Astrocyte of the hippocampus (primary cell): Measurements from ENCODE around the gene GSK3B.
"Not testable (repeated sequence)": the region's sequence is repeated elsewhere in the genome, so short reads cannot be mapped to it uniquely, and the experiment has no call there.

Experiments
- DNase-seq: peaks from one replicate; pipeline ENCODE4 v3.0.0; 2011; ENCODE audit warnings: low read depth, low spot score

Gene GSK3B

GRCh38 chr3:119937229-119937628 lies 157.0 kb downstream of the GSK3B start:
- peak; percentile 51 for DNase-seq

- no peak for DNase-seq
These were observed 160.0 kb downstream of the GSK3B start for GRCh38 chr3:119934249-119934648.

GRCh38 chr3:119933207-119933606 lies 161.0 kb downstream of the GSK3B start:
- no peak for DNase-seq

GRCh38 chr3:119930286-119930685 lies 164.0 kb downstream of the GSK3B start:
- DNase-seq, result no peak

GRCh38 chr3:119927190-119927589 lies 167.1 kb downstream of the GSK3B start:
- DNase-seq, result no peak

GRCh38 chr3:119924111-119925094 lies 169.8 kb downstream of the GSK3B start:
- DNase-seq, result no peak

- DNase-seq, result no peak
These were observed 175.0 kb downstream of the GSK3B start for GRCh38 chr3:119918992-119919933.

- DNase-seq, result no peak
These were observed 181.2 kb downstream of the GSK3B start for GRCh38 chr3:119913021-119913420.

GRCh38 chr3:119912220-119912619 lies 182.0 kb downstream of the GSK3B start:
- DNase-seq, result no peak

GRCh38 chr3:119911748-119912147 lies 182.5 kb downstream of the GSK3B start:
- DNase-seq, result peak; percentile 32

GRCh38 chr3:119902061-119902460 lies 192.2 kb downstream of the GSK3B start:
- no peak for DNase-seq

- no peak for DNase-seq
These were observed 193.1 kb downstream of the GSK3B start for GRCh38 chr3:119901148-119901547.

- no peak for DNase-seq
These were observed 195.1 kb downstream of the GSK3B start for GRCh38 chr3:119899192-119899511.

GRCh38 chr3:119898478-119899191 lies 195.6 kb downstream of the GSK3B start:
- DNase-seq, result no peak

- no peak for DNase-seq
These were observed 200.1 kb downstream of the GSK3B start for GRCh38 chr3:119894195-119894594.

- no peak for DNase-seq
These were observed 200.5 kb downstream of the GSK3B start for GRCh38 chr3:119893769-119894168.

- DNase-seq, result peak; percentile 83
These were observed 202.1 kb downstream of the GSK3B start for GRCh38 chr3:119891944-119892721.

GRCh38 chr3:119888681-119889080 lies 205.6 kb downstream of the GSK3B start:
- not testable (repeated sequence) for DNase-seq

GRCh38 chr3:119885746-119886530 lies 208.3 kb downstream of the GSK3B start:
- DNase-seq, result peak; percentile 16

GRCh38 chr3:119884161-119884557 lies 210.1 kb downstream of the GSK3B start:
- no peak for DNase-seq
